Natural killer cell (primary cell): Measurements from ENCODE around the gene FAH. TPM values are rescaled to one million over a fixed set of nuclear protein-coding genes. Genes with fewer than 3 reads are reported as not detected.

Source experiments
- ATAC-seq, 3 donors: fragments of 150-1000 bp in 2 of 3; fragments of 200-7000 bp in 1 of 3; cut with Tn5 transposase; 1 replicate in 1 of 3; 2 replicates in 2 of 3; pipeline ENCODE4 v1.10.0; 2021; ENCODE audit warnings: mild to moderate bottlenecking in 2 of 3, moderate library complexity in 2 of 3
- DNase-seq, 2 donors: peaks; one replicate each; pipeline versions ENCODE4 v3.0.0 to v3.0.0-alpha.2; 2013 to 2021; ENCODE audit warnings: mixed read lengths in 1 of 2
- H3K27ac ChIP-seq: one replicate; pipeline ENCODE4 v1.5.1; 2013; ENCODE audit warnings: mild to moderate bottlenecking, low read length
- H3K27me3 ChIP-seq: one replicate; pipeline ENCODE4 v1.6.1; 2013; ENCODE audit warnings: low read length; ENCODE audit not compliant: control insufficient read depth, insufficient read depth
- H3K36me3 ChIP-seq: one replicate; pipeline ENCODE4 v1.6.1; 2013; ENCODE audit warnings: low read length; ENCODE audit not compliant: control insufficient read depth, insufficient read depth
- H3K4me1 ChIP-seq: one replicate; pipeline ENCODE4 v1.6.1; 2013; ENCODE audit warnings: low read length; ENCODE audit not compliant: control insufficient read depth, insufficient read depth
- H3K4me3 ChIP-seq: one replicate; pipeline ENCODE4 v1.5.1; 2013; ENCODE audit warnings: low read length
- H3K9me3 ChIP-seq: one replicate; pipeline ENCODE4 v1.6.1; 2013; ENCODE audit warnings: low read length; ENCODE audit not compliant: control insufficient read depth, insufficient read depth
- H3K27ac Mint-ChIP-seq, 2 donors: one replicate each; pipeline ENCODE4 v1.8.0; 2022; ENCODE audit warnings: mild to moderate bottlenecking in 2 of 2, mixed read lengths in 2 of 2, moderate library complexity in 1 of 2
- H3K27me3 Mint-ChIP-seq, 2 donors: one replicate each; pipeline ENCODE4 v1.8.0; 2022; ENCODE audit warnings: low read depth in 2 of 2, mixed read lengths in 2 of 2
- H3K36me3 Mint-ChIP-seq: one replicate; pipeline ENCODE4 v1.8.0; 2022; ENCODE audit warnings: mixed read lengths
- H3K4me1 Mint-ChIP-seq, 2 donors: one replicate each; pipeline ENCODE4 v1.8.0; 2022; ENCODE audit warnings: mixed read lengths in 2 of 2
- H3K4me3 Mint-ChIP-seq: one replicate; pipeline ENCODE4 v1.8.0; 2022; ENCODE audit warnings: mild to moderate bottlenecking, moderate library complexity, mixed read lengths
- H3K9me3 Mint-ChIP-seq, 2 donors: one replicate each; pipeline ENCODE4 v1.8.0; 2022; ENCODE audit warnings: mixed read lengths in 2 of 2
- WGBS: methylation state at CpG from one replicate; pipeline ENCODE4 v1.1.7; 2013; ENCODE audit warnings: missing lambda C conversion rate; ENCODE audit not compliant: insufficient coverage; 5-methylcytosine and 5-hydroxymethylcytosine counted together
- intact Hi-C: fragments of 100-400 bp; cut with micrococcal nuclease; formaldehyde crosslinking; loops from one replicate; pipeline ENCODE4 v1.14.2; 2022
- total RNA-seq, 4 donors: library from RNA; stranded (reverse); fragments of 120-200 nt in 1 of 4; gene quantifications; one replicate each; pipeline versions ENCODE4 v1.2.3 to v1.2.4, GENCODE V29; 2013 to 2022
- TF ChIP-seq, protein P1 (sequence below): fragments of 200-600 bp; IDR thresholded peaks from one replicate; pipeline ENCODE4 v1.8.0; 2022; ENCODE audit warnings: antibody characterized with exemption

Gene FAH
- total RNA-seq, 3 donors from 2014 or later (not counting 1 experiment from before 2014, with no cell fraction given), result 12.4 to 14.1 (median 13.5) TPM

GRCh38 chr15:80219955-80220354 lies 67.2 kb downstream of the FAH start:
- Mint-ChIP-seq H3K27me3 (peaks cover 9 to 14% of the 10 kb centered on the region in 2 donors), H3K27ac (no peak overlapping the region), H3K36me3 (no peaks in the 10 kb centered on the region), H3K9me3 (no peaks in the 10 kb centered on the region), H3K4me1 (no peaks in the 10 kb centered on the region), H3K4me3 (no peak overlapping the region)
- H3K9me3 ChIP-seq, result no peaks in the 10 kb centered on the region
- no peak overlapping the region for H3K4me3 ChIP-seq
- no peak overlapping the region for H3K27ac ChIP-seq
- H3K36me3 ChIP-seq, result no peaks in the 10 kb centered on the region
- H3K27me3 ChIP-seq, result no peaks in the 10 kb centered on the region
- ATAC-seq (no peak), DNase-seq (no peak)
- TF ChIP-seq, protein P1, sequence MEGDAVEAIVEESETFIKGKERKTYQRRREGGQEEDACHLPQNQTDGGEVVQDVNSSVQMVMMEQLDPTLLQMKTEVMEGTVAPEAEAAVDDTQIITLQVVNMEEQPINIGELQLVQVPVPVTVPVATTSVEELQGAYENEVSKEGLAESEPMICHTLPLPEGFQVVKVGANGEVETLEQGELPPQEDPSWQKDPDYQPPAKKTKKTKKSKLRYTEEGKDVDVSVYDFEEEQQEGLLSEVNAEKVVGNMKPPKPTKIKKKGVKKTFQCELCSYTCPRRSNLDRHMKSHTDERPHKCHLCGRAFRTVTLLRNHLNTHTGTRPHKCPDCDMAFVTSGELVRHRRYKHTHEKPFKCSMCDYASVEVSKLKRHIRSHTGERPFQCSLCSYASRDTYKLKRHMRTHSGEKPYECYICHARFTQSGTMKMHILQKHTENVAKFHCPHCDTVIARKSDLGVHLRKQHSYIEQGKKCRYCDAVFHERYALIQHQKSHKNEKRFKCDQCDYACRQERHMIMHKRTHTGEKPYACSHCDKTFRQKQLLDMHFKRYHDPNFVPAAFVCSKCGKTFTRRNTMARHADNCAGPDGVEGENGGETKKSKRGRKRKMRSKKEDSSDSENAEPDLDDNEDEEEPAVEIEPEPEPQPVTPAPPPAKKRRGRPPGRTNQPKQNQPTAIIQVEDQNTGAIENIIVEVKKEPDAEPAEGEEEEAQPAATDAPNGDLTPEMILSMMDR, result no peak
- intact Hi-C loops, result no loop called here
- 80% methylated on average over 1 of the region's 2 CpGs for WGBS
- H3K4me1 ChIP-seq, result no peaks in the 10 kb centered on the region

DNA sequence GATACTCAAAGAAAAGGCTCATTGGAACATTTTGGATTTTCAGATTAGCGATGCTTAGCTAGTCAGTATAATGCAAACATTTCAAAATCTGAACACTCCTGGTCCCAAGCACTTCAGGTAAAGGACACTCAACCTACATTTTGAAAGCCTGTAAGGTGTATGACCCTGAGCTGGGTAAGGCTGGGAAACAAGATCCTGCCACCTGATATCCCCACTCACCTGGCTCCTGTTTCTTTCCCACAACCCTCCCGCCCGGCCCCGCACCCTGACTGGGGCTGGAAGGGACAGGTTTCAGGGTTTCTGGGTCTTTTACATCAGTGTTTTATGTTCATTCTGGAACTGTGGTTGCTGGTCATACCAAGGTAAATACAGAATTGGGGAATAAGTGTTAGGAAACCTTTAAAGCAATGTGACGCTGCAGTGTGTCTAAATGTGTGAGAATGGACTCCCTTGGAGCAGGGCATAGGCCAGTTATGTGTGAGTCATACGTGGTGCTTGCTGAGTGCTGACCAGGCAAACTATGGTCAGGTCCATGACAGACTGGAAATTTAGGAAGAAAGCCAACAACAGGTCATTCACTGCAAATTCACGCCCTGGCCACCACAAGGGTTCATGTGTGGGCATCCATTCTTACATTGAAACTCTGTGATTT lies 76.3 kb downstream of the FAH start:
- Mint-ChIP-seq H3K36me3 (no peaks in the 10 kb centered on the region), H3K4me1 (no peaks in the 10 kb centered on the region), H3K27me3 (peaks cover 26 to 59% of the 10 kb centered on the region in 2 donors), H3K4me3 (no peak overlapping the region), H3K27ac (no peak overlapping the region), H3K9me3 (peaks cover 0 to 3% of the 10 kb centered on the region in 2 donors)
- intact Hi-C loops, result no loop called here
- Histone ChIP-seq H3K27ac (no peak overlapping the region), H3K4me1 (no peaks in the 10 kb centered on the region), H3K36me3 (no peaks in the 10 kb centered on the region), H3K4me3 (no peak overlapping the region), H3K9me3 (no peaks in the 10 kb centered on the region), H3K27me3 (peaks cover 4% of the 10 kb centered on the region)
- TF ChIP-seq, protein P1, result no peak
- 91% methylated on average over 7 of the region's 7 CpGs for WGBS
- ATAC-seq (no peak), DNase-seq (no peak)

GRCh38 chr15:80231371-80231770 lies 78.6 kb downstream of the FAH start:
- H3K4me1 Mint-ChIP-seq, result no peaks in the 10 kb centered on the region
- Histone ChIP-seq H3K27ac (no peak overlapping the region), H3K9me3 (no peaks in the 10 kb centered on the region), H3K36me3 (no peaks in the 10 kb centered on the region), H3K4me1 (no peaks in the 10 kb centered on the region), H3K4me3 (no peak overlapping the region), H3K27me3 (peaks cover 2% of the 10 kb centered on the region)
- H3K9me3 Mint-ChIP-seq, result no peaks in the 10 kb centered on the region
- H3K27ac Mint-ChIP-seq, result no peak overlapping the region
- TF ChIP-seq, protein P1, result no peak
- 67% methylated on average over 1 of the region's 2 CpGs for WGBS
- H3K27me3 Mint-ChIP-seq, result peaks cover 24 to 46% of the 10 kb centered on the region in 2 donors
- intact Hi-C loops, result no loop called here
- no peak for ATAC-seq
- no peak for DNase-seq
- no peaks in the 10 kb centered on the region for H3K36me3 Mint-ChIP-seq
- no peak overlapping the region for H3K4me3 Mint-ChIP-seq

DNA sequence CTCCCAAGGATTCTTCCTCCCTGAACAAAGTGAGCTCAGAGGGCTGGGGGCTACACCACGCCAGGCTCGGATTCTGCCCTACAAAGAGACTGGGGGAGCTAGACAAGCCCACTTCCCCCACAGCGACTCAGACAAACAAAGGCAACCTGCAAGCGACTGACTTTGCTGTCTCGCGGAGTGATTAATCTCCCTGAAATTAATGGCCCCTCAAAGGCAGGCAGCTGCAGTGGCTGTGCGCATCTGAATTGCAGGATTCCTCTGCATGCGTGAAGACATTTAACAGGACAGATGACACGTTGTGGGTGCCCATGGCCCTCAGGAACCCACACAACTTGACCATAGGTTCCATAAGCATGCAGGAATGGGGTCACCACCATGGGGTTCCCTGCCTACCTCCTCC lies 80.8 kb downstream of the FAH start:
- ATAC-seq (no peak), DNase-seq (no peak)
- Histone ChIP-seq H3K27me3 (no peaks in the 10 kb centered on the region), H3K4me1 (no peaks in the 10 kb centered on the region), H3K27ac (no peak overlapping the region), H3K36me3 (no peaks in the 10 kb centered on the region), H3K9me3 (no peaks in the 10 kb centered on the region), H3K4me3 (no peak overlapping the region)
- intact Hi-C loops, result no loop called here
- Mint-ChIP-seq H3K27ac (no peak overlapping the region), H3K36me3 (no peaks in the 10 kb centered on the region), H3K4me3 (no peak overlapping the region), H3K4me1 (no peaks in the 10 kb centered on the region), H3K27me3 (peaks cover 12 to 34% of the 10 kb centered on the region in 2 donors), H3K9me3 (no peaks in the 10 kb centered on the region)
- TF ChIP-seq, protein P1, result no peak
- 73% methylated on average over 9 of the region's 9 CpGs for WGBS
